HS-5 (cell line): ENCODE results near the gene LGALS7B.
"Not testable (repeated sequence)": the region's sequence is repeated elsewhere in the genome, so short reads cannot be mapped to it uniquely, and the experiment has no call there.

ENCODE experiments used
- DNase-seq: peaks from one replicate; pipeline ENCODE4 v3.0.0-alpha.2; 2012; ENCODE audit warnings: low read depth

The LGALS7B gene

GRCh38 chr19:38770228-38770948, 18.6 kb upstream of the LGALS7B start:
- not testable (repeated sequence) for DNase-seq

- not testable (repeated sequence) for DNase-seq
These were observed 18.1 kb upstream of the LGALS7B start for GRCh38 chr19:38770949-38771275.

- not testable (repeated sequence) for DNase-seq
These were observed 17.4 kb upstream of the LGALS7B start for GRCh38 chr19:38771569-38771968.

- DNase-seq: no peak
These were observed 15.4 kb upstream of the LGALS7B start, which contains the start of gene LGALS7 for GRCh38 chr19:38773469-38774177. TSS of gene LGALS7 (minus strand) at chr19:38773517. CDS start at chr19:38773492, 25 bp downstream.

GRCh38 chr19:38774181-38774950, 14.6 kb upstream of the LGALS7B start:
- DNase-seq: no peak

GRCh38 chr19:38778733-38779132, 10.3 kb upstream of the LGALS7B start:
- DNase-seq: no peak

- no peak for DNase-seq
These were observed 8.6 kb upstream of the LGALS7B start for GRCh38 chr19:38780443-38780842.

- DNase-seq: no peak
These were observed 7.9 kb upstream of the LGALS7B start for GRCh38 chr19:38781058-38781457.

GRCh38 chr19:38782212-38782611, 6.8 kb upstream of the LGALS7B start:
- DNase-seq: not testable (repeated sequence)

- DNase-seq: no peak
These were observed 4.8 kb upstream of the LGALS7B start for GRCh38 chr19:38784224-38784623.

- DNase-seq: no peak
These were observed 3.8 kb upstream of the LGALS7B start for GRCh38 chr19:38785187-38785699.

GRCh38 chr19:38786061-38786460, 2.9 kb upstream of the LGALS7B start:
- not testable (repeated sequence) for DNase-seq

GRCh38 chr19:38786572-38787265, 2.3 kb upstream of the LGALS7B start:
- DNase-seq: no peak

- DNase-seq: not testable (repeated sequence)
These were observed 1.8 kb downstream of the LGALS7B start for GRCh38 chr19:38790507-38791403.

GRCh38 chr19:38791451-38792064, 2.6 kb downstream of the LGALS7B start:
- not testable (repeated sequence) for DNase-seq

- no peak for DNase-seq
These were observed 3.5 kb downstream of the LGALS7B start for GRCh38 chr19:38792250-38793111.

GRCh38 chr19:38793177-38793576, 4.2 kb downstream of the LGALS7B start:
- DNase-seq: peak; percentile 25

- DNase-seq: no peak
These were observed 4.7 kb downstream of the LGALS7B start for GRCh38 chr19:38793671-38794070.

GRCh38 chr19:38795549-38795948, 6.5 kb downstream of the LGALS7B start:
- DNase-seq: no peak
